K562 (cell line): ENCODE results near the gene CSRNP2. TPM values are rescaled to one million over a fixed set of nuclear protein-coding genes. Genes with fewer than 3 reads are reported as not detected.

Source experiments
- AFF4 ChIP-seq: sonication (generic); formaldehyde crosslinking; IDR thresholded peaks from 2 replicates; pipeline ENCODE4 v1.8.0; 2023; ENCODE audit warnings: mild to moderate bottlenecking, missing genetic modification reagents
- CBX5 ChIP-seq: IDR thresholded peaks from 2 replicates; pipeline ENCODE4 v1.6.1; 2014; ENCODE audit warnings: low read depth, borderline replicate concordance
- CHD2 ChIP-seq: IDR thresholded peaks from 2 replicates; pipeline ENCODE4 v1.6.1; 2011; ENCODE audit warnings: low read depth, low read length
- ETS2 ChIP-seq: IDR thresholded peaks from 2 replicates; pipeline ENCODE4 v1.6.1; 2016; ENCODE audit warnings: borderline replicate concordance, missing genetic modification characterization, mild to moderate bottlenecking, moderate library complexity, missing compliant biosample characterization; ENCODE audit not compliant: poor library complexity, severe bottlenecking
- EWSR1 ChIP-seq: fragments of 450-650 bp; IDR thresholded peaks from 2 replicates; pipeline ENCODE4 v1.6.1; 2018; ENCODE audit warnings: borderline replicate concordance, mild to moderate bottlenecking, low read depth, moderate library complexity; ENCODE audit not compliant: partially characterized antibody
- HDGF ChIP-seq: fragments of 450-650 bp; IDR thresholded peaks from 2 replicates; pipeline ENCODE4 v1.6.1; 2016
- MED1 ChIP-seq: sonication (generic); formaldehyde crosslinking; IDR thresholded peaks from 2 replicates; pipeline ENCODE4 v1.8.1; 2023; ENCODE audit warnings: missing genetic modification reagents, borderline replicate concordance
- MTA2 ChIP-seq: fragments of 450-650 bp; IDR thresholded peaks from 2 replicates; pipeline ENCODE4 v1.6.1; 2016; ENCODE audit warnings: low read depth
- NBN ChIP-seq: fragments of 450-650 bp; IDR thresholded peaks from 2 replicates; pipeline ENCODE4 v1.6.1; 2016; ENCODE audit warnings: low read depth, mild to moderate bottlenecking
- NCOA6 ChIP-seq: fragments of 450-650 bp; IDR thresholded peaks from 2 replicates; pipeline ENCODE4 v1.6.1; 2017; ENCODE audit warnings: mild to moderate bottlenecking
- PCBP2 ChIP-seq: fragments of 200-400 bp; formaldehyde crosslinking; IDR thresholded peaks from 2 replicates; pipeline ENCODE4 v1.6.1; 2018; ENCODE audit warnings: low read length, low read depth, mild to moderate bottlenecking, moderate library complexity; ENCODE audit not compliant: poor library complexity, severe bottlenecking
- PRPF4 ChIP-seq: fragments of 200-400 bp; formaldehyde crosslinking; IDR thresholded peaks from one replicate; pipeline ENCODE4 v1.6.1; 2017; ENCODE audit warnings: low read length, low read depth, mild to moderate bottlenecking; ENCODE audit not compliant: insufficient read depth, poor library complexity, severe bottlenecking
- SIRT6 ChIP-seq: IDR thresholded peaks from one replicate; pipeline ENCODE4 v1.6.1; 2012; ENCODE audit warnings: low read depth, mild to moderate bottlenecking, control low read depth, inconsistent platforms, low read length, moderate library complexity
- ZFP36 ChIP-seq: fragments of 150-350 bp; IDR thresholded peaks from 2 replicates; pipeline ENCODE4 v1.6.1; 2018; ENCODE audit warnings: low read length, low read depth; ENCODE audit not compliant: partially characterized antibody
- ZNF175 ChIP-seq: fragments of 200-800 bp; sonication (Bioruptor generic); IDR thresholded peaks from 2 replicates; pipeline ENCODE4 v1.6.1; 2016; ENCODE audit warnings: low read depth, mild to moderate bottlenecking, missing genetic modification characterization, missing compliant biosample characterization
- ZNF184 ChIP-seq: sonication (generic); formaldehyde crosslinking; IDR thresholded peaks from 2 replicates; pipeline ENCODE4 v1.5.0; 2020; ENCODE audit warnings: missing genetic modification reagents
- ZNF644 ChIP-seq: fragments of 200-800 bp; sonication (Bioruptor generic); IDR thresholded peaks from 2 replicates; pipeline ENCODE4 v1.6.1; 2016; ENCODE audit warnings: low read depth, missing genetic modification characterization, missing compliant biosample characterization
- polyA plus RNA-seq, 8 experiments: library from polyadenylated mRNA; depleted of rRNA in 4 of 8; stranded (reverse) in 5 of 8; unstranded in 3 of 8; fragments of >200 nt; fragmentation: Nextera tagmentation in 2 of 8; fragmentation: Illumina TruSeq in 1 of 8; extraction: Ambion mirVana in 2 of 8; extraction: Trizol in 1 of 8; gene quantifications; 2 replicates each; pipeline versions ENCODE4 v1.2.1 to v1.2.3, GENCODE V29; 2011 to 2014; ENCODE audit warnings: inconsistent platforms in 1 of 8, missing spikeins in 1 of 8
- total RNA-seq, 7 experiments: library from RNA; depleted of rRNA in 6 of 7; stranded (reverse); fragments of >200 nt in 6 of 7; fragmentation: Illumina TruSeq in 2 of 7; extraction: Trizol in 2 of 7; gene quantifications; 2 replicates each; pipeline versions ENCODE4 v1.2.1 to v1.2.3, GENCODE V29; 2011 to 2021; ENCODE audit warnings: low replicate concordance in 1 of 7
- TF ChIP-seq, protein P1 (sequence below): fragments of 450-650 bp; IDR thresholded peaks from 2 replicates; pipeline ENCODE4 v1.6.1; 2016; ENCODE audit warnings: antibody characterized with exemption
- TF ChIP-seq, protein P2 (sequence below): fragments of 250-450 bp; sonication (Bioruptor Pico); IDR thresholded peaks from 2 replicates; pipeline ENCODE4 v1.8.0; 2022; ENCODE audit warnings: moderate library complexity, mild to moderate bottlenecking, inconsistent platforms
- TF ChIP-seq, protein P3 (sequence below): sonication (generic); formaldehyde crosslinking; IDR thresholded peaks from 2 replicates; pipeline ENCODE4 v1.4.0; 2020; ENCODE audit warnings: mild to moderate bottlenecking, missing genetic modification reagents

The CSRNP2 gene
- total and polyA plus RNA-seq, 9 of the 15 experiments (the other 6 are each of a cell fraction or from before 2014, with no cell fraction given): 1.6 to 13.9 (median 5.9) TPM

DNA sequence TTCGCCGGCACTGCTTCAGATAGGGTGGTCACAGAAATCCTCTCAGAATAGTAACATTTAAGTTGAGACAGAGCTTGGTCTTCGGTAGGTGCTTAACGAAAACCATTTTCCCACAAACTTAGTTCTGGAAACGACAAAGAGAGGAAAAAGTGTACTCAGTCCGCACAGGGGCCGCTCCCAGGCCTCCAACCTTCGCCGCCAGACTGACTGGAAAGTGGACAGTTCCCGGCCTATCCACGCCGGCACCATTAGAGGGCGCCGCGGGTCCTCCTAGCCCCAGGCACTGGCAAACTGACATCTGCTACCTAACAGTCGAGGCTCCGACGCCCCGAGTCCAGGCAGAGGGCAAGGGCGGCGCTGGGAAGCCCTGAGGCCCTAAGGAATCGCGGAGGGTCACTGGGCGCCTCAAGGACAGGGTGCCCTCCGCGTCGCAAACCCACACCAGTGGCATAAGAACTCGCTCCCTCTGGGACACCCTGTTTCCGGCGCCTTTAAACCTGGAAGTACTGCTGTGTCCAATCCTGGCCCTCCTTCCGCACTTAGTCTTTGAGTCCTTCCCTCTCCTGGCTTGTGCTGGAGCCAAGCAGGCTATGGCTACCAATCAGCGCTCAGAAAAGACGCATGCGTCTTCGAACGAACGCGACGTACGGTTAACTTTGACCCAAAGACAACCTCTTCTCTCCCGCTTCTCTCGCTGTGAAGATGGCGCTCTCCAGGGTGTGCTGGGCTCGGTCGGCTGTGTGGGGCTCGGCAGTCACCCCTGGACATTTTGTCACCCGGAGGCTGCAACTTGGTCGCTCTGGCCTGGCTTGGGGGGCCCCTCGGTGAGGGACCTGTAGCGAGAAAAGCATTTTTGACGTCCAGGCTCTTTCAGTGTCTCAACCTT is 35.5 kb downstream of the CSRNP2 start, which contains the start of gene LETMD1 (continued):
- TF ChIP-seq, protein P1, sequence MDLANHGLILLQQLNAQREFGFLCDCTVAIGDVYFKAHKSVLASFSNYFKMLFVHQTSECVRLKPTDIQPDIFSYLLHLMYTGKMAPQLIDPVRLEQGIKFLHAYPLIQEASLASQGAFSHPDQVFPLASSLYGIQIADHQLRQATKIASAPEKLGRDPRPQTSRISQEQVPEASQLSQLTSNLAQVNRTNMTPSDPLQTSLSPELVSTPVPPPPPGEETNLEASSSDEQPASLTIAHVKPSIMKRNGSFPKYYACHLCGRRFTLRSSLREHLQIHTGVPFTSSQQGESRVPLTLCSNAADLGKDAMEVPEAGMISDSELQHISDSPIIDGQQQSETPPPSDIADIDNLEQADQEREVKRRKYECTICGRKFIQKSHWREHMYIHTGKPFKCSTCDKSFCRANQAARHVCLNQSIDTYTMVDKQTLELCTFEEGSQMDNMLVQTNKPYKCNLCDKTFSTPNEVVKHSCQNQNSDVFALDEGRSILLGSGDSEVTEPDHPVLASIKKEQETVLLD: no peak
- TF ChIP-seq ZFP36 (no peak), ZNF184 (no peak), CHD2 (no peak), PCBP2 (no peak), PRPF4 (no peak), SIRT6 (no peak), HDGF (0 out of 2 replicates have a peak, but pooled peaks have one; percentile 6), ZNF175 (CRISPR knock-in tag) (0 out of 2 replicates have a peak, but pooled peaks have one; percentile 28), NCOA6 (no peak), MED1 (CRISPR knock-in tag) (no peak), MTA2 (no peak), NBN (no peak; the same call in 1 of the 2 replicates), ZNF644 (tag) (peak; percentile 55; the same call in 1 of the 2 replicates), ETS2 (tag) (no peak), CBX5 (peak; percentile 17; the same call in 1 of the 2 replicates), AFF4 (CRISPR knock-in tag) (no peak; the same call in 1 of the 2 replicates), EWSR1 (no peak)
- TF ChIP-seq, protein P2, sequence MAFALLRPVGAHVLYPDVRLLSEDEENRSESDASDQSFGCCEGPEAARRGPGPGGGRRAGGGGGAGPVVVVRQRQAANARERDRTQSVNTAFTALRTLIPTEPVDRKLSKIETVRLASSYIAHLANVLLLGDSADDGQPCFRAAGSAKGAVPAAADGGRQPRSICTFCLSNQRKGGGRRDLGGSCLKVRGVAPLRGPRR (CRISPR knock-in tag): no peak
- TF ChIP-seq, protein P3, sequence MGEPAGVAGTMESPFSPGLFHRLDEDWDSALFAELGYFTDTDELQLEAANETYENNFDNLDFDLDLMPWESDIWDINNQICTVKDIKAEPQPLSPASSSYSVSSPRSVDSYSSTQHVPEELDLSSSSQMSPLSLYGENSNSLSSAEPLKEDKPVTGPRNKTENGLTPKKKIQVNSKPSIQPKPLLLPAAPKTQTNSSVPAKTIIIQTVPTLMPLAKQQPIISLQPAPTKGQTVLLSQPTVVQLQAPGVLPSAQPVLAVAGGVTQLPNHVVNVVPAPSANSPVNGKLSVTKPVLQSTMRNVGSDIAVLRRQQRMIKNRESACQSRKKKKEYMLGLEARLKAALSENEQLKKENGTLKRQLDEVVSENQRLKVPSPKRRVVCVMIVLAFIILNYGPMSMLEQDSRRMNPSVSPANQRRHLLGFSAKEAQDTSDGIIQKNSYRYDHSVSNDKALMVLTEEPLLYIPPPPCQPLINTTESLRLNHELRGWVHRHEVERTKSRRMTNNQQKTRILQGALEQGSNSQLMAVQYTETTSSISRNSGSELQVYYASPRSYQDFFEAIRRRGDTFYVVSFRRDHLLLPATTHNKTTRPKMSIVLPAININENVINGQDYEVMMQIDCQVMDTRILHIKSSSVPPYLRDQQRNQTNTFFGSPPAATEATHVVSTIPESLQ: peak; percentile 79; the same call in 1 of the 2 replicates
